ENCODE data around the gene MPRIP.

MPRIP gene

GRCh38 chr17:17115620-17116019 is 73.4 kb downstream of the MPRIP start:
- DNase-seq, result no peak

GRCh38 chr17:17116406-17116805 is 74.1 kb downstream of the MPRIP start:
- no peak for DNase-seq

GRCh38 chr17:17117923-17118322 is 75.7 kb downstream of the MPRIP start:
- no peak for DNase-seq

GRCh38 chr17:17118399-17118798 is 76.1 kb downstream of the MPRIP start:
- no peak for DNase-seq

GRCh38 chr17:17119106-17119505 is 76.8 kb downstream of the MPRIP start:
- no peak for DNase-seq

GRCh38 chr17:17119533-17119932 is 77.3 kb downstream of the MPRIP start:
- DNase-seq, result peak; percentile 16

- no peak for DNase-seq
Measured at GRCh38 chr17:17120294-17120693, 78.0 kb downstream of the MPRIP start.

- no peak for DNase-seq
Measured at GRCh38 chr17:17120701-17121100, 78.4 kb downstream of the MPRIP start.

GRCh38 chr17:17121162-17121561 is 78.9 kb downstream of the MPRIP start:
- DNase-seq, result no peak

GRCh38 chr17:17122781-17123483 is 80.7 kb downstream of the MPRIP start:
- no peak for DNase-seq

- no peak for DNase-seq
Measured at GRCh38 chr17:17124341-17124740, 82.1 kb downstream of the MPRIP start.

- DNase-seq, result peak; percentile 15
Measured at GRCh38 chr17:17125136-17126084, 83.2 kb downstream of the MPRIP start.

GRCh38 chr17:17126131-17127110 is 84.2 kb downstream of the MPRIP start:
- DNase-seq, result no peak

GRCh38 chr17:17127156-17127555 is 84.9 kb downstream of the MPRIP start:
- no peak for DNase-seq

- no peak for DNase-seq
Measured at GRCh38 chr17:17127730-17128291, 85.6 kb downstream of the MPRIP start.

GRCh38 chr17:17128476-17129075 is 86.3 kb downstream of the MPRIP start:
- DNase-seq, result no peak

- DNase-seq, result no peak
Measured at GRCh38 chr17:17129466-17129865, 87.2 kb downstream of the MPRIP start.

GRCh38 chr17:17130077-17130844 is 88.0 kb downstream of the MPRIP start:
- no peak for DNase-seq

GRCh38 chr17:17131839-17132238 is 89.6 kb downstream of the MPRIP start:
- DNase-seq, result no peak

GRCh38 chr17:17132746-17133145 is 90.5 kb downstream of the MPRIP start:
- no peak for DNase-seq

Data from NK-92 treated with Interleukin-12 subunit alpha and Interleukin-12 subunit beta, amount 100 ng/mL, for 24 hours (cell line).